ENCODE measurements around the gene SIGLEC9. TPM values are rescaled to one million over a fixed set of nuclear protein-coding genes. Genes with fewer than 3 reads are reported as not detected.

SIGLEC9 gene
- total RNA-seq, 4 donors from 2014 or later: 1.2 to 3.1 (median 1.9) TPM

DNA sequence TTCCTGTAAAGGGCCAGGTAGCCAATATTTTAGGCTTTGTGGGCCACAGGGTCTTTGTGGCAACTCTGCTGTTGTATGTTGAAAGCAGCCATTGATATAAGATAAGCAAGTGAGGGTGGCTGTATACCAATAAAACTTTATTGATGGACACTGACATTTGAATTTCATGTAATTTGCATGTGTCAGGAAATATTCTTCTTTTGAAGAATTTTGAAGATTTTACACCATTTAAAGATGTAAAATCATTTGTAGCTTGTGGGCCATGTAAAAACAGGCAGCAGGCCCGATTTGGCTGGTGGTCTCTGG, 14.1 kb upstream of the SIGLEC9 start:
- Histone ChIP-seq H3K27me3 (no peaks in the 10 kb centered on the region), H3K4me1 (peaks cover 10 to 17% of the 10 kb centered on the region in 2 donors), H3K36me3 (no peaks in the 10 kb centered on the region), H3K9me3 (no peaks in the 10 kb centered on the region), H3K4me3 (replicated peaks in 1 of 3) (no peak overlapping the region), H3K27ac (no peak overlapping the region)
- WGBS, 2 donors: 54 to 59% methylated on average over 1 of the region's 1 CpG
- no peak for TF ChIP-seq POLR2A (IDR thresholded peaks at IDR 0.05)
- TF ChIP-seq, protein P1, sequence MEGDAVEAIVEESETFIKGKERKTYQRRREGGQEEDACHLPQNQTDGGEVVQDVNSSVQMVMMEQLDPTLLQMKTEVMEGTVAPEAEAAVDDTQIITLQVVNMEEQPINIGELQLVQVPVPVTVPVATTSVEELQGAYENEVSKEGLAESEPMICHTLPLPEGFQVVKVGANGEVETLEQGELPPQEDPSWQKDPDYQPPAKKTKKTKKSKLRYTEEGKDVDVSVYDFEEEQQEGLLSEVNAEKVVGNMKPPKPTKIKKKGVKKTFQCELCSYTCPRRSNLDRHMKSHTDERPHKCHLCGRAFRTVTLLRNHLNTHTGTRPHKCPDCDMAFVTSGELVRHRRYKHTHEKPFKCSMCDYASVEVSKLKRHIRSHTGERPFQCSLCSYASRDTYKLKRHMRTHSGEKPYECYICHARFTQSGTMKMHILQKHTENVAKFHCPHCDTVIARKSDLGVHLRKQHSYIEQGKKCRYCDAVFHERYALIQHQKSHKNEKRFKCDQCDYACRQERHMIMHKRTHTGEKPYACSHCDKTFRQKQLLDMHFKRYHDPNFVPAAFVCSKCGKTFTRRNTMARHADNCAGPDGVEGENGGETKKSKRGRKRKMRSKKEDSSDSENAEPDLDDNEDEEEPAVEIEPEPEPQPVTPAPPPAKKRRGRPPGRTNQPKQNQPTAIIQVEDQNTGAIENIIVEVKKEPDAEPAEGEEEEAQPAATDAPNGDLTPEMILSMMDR (IDR thresholded peaks at IDR 0.05): no peak
- no peak for DNase-seq
- intact Hi-C loops (cut with DNase I): no loop called here

DNA sequence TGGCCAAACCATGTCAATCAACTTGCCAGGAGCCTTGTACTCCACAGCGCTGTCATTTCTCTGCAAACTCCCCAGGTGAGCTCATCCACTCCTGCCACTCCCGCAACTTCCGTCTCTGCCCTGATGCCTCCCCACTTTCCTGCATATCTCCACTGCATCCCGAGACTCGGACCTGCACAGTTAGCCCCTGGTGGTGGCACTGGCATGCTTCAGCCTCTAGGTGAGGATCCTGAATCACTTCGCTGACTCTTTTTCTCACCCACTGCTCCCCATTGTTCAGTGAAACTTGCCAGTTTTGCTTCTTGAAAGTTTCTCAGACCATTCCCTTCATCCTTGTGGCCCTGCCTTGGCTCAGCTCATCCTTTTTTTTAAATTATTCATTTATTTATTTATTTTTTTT, 13.1 kb upstream of the SIGLEC9 start:
- Histone ChIP-seq H3K36me3 (no peaks in the 10 kb centered on the region), H3K4me3 (replicated peaks in 1 of 3) (no peak overlapping the region), H3K27me3 (no peaks in the 10 kb centered on the region), H3K27ac (no peak overlapping the region), H3K4me1 (peaks cover 10 to 17% of the 10 kb centered on the region in 2 donors), H3K9me3 (no peaks in the 10 kb centered on the region)
- 29 to 43% methylated on average over 6 of the region's 6 CpGs for WGBS, 2 donors
- DNase-seq: no peak
- intact Hi-C loops (cut with DNase I): no loop called here
- TF ChIP-seq, protein P1 (IDR thresholded peaks at IDR 0.05): no peak
- TF ChIP-seq POLR2A (IDR thresholded peaks at IDR 0.05): no peak

DNA sequence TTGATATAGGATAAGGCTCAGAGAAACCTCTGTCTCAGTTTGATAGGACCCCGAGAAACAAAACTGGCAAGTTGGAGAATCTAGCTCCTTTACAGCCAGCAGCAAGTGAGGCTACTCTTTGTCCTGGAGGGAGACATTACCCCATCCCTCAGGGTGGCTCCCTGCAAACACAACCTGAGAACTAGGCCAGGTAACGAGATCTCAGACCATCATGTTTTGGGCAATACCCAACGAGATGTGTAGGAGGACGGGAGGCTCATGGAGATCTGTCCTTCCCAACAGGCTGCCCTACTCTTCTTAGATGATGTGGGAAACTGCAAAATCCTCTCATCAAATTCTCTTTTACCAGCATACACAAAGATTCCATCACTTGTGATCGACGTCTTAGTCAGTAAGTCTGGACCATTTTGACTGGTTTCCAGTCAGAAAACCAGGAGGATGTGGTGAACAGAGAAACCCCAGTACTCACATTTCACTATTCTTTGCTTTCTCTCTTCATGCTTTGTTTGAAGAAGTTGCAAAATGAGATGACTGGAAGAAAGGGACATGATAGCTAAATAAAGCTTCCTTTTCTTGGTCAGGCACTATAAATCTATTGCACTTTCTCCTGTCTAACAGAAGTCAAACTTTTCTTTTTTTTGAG, 10.5 kb upstream of the SIGLEC9 start:
- H3K36me3 ChIP-seq: no peaks in the 10 kb centered on the region
- no peak overlapping the region for H3K27ac ChIP-seq
- no peaks in the 10 kb centered on the region for H3K9me3 ChIP-seq
- no peak for DNase-seq
- intact Hi-C loops (cut with DNase I): no loop called here
- no peaks in the 10 kb centered on the region for H3K4me1 ChIP-seq
- TF ChIP-seq, protein P1 (IDR thresholded peaks at IDR 0.05): no peak
- no peak for TF ChIP-seq POLR2A (IDR thresholded peaks at IDR 0.05)
- H3K4me3 ChIP-seq (replicated peaks in 1 of 3): no peak overlapping the region
- 80 to 81% methylated on average over 6 of the region's 6 CpGs for WGBS, 2 donors
- no peaks in the 10 kb centered on the region for H3K27me3 ChIP-seq

DNA sequence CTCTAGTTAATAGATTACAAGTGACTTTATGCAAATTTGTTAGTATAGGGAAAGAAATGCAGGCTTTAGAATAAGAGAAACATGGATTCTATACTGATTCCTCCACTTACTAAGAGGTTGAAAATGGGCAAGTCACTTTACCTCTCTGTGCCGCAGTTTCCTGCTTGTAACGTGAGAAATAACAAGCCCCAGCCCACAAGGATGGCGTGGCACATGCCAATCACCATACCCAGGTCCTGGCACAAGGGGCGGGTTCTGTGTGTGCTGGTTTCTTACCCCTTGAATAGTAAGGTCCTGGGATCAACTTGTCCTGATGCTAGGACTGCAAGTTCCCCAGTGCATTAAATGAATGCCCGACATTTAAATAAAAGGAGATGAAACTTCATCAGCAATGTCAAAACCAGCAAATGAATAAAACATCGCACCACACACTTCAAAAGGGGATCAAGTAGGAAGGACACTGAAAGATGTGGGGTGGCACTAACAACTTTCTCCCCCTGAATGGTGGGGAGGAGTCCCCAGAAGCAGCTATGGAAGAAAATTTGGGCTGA, 7.9 kb upstream of the SIGLEC9 start:
- TF ChIP-seq POLR2A (IDR thresholded peaks at IDR 0.05): no peak
- TF ChIP-seq, protein P1 (IDR thresholded peaks at IDR 0.05): no peak
- H3K36me3 ChIP-seq: no peaks in the 10 kb centered on the region
- H3K9me3 ChIP-seq: no peaks in the 10 kb centered on the region
- no peak overlapping the region for H3K27ac ChIP-seq
- H3K27me3 ChIP-seq: no peaks in the 10 kb centered on the region
- H3K4me3 ChIP-seq (replicated peaks in 1 of 3): no peak overlapping the region
- intact Hi-C loops (cut with DNase I): no loop called here
- H3K4me1 ChIP-seq: no peaks in the 10 kb centered on the region
- no peak for DNase-seq
- 78 to 84% methylated on average over 6 of the region's 6 CpGs for WGBS, 2 donors

DNA sequence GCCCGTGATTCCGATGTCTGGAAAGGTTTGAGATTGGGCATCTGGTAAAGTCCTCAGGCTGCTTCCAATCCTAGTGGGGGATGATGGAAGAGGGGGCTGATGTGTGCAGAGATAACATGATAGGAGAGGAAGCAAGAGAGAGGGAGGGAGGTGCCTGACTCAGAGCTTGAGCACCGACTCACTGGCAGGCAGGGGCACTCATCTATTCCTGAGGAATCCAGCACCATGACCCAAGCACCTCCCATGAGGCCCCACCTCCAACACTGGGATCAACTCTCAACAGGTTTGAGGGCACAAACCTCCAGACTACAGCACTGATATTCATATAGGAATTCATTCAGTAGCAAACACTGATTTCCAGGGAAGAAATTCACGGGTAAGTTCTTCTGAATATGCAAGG, 5.6 kb upstream of the SIGLEC9 start:
- DNase-seq: no peak
- 55 to 66% methylated on average over 4 of the region's 4 CpGs for whole genome bisulfite sequencing, 2 donors
- Histone ChIP-seq H3K27ac (no peak overlapping the region), H3K27me3 (no peaks in the 10 kb centered on the region), H3K9me3 (no peaks in the 10 kb centered on the region), H3K4me3 (replicated peaks in 1 of 3) (no peak overlapping the region), H3K4me1 (no peaks in the 10 kb centered on the region), H3K36me3 (no peaks in the 10 kb centered on the region)
- intact Hi-C loops (cut with DNase I): no loop called here
- no peak for TF ChIP-seq POLR2A (IDR thresholded peaks at IDR 0.05)
- TF ChIP-seq, protein P1 (IDR thresholded peaks at IDR 0.05): no peak
